CD4-positive, CD25-positive, alpha-beta regulatory T cell (primary cell): ENCODE results near the gene SMG6. TPM values are rescaled to one million over a fixed set of nuclear protein-coding genes. Genes with fewer than 3 reads are reported as not detected.

Experiments used
- ATAC-seq, 2 donors: fragments of 150-1000 bp; cut with Tn5 transposase; one replicate each; pipeline ENCODE4 v1.10.0; 2021; ENCODE audit warnings: low read depth in 2 of 2, moderate number of reproducible peaks in 2 of 2, moderate library complexity in 1 of 2
- DNase-seq, 3 donors: peaks; one replicate each; pipeline versions ENCODE4 v3.0.0 to v3.0.0-alpha.2; 2012 to 2022; ENCODE audit warnings: mixed read lengths in 1 of 3
- H3K27ac ChIP-seq: one replicate; pipeline ENCODE4 v1.7.0; 2013; ENCODE audit warnings: mild to moderate bottlenecking, low read length; ENCODE audit not compliant: insufficient read depth, poor library complexity, severe bottlenecking
- H3K27me3 ChIP-seq: one replicate; pipeline ENCODE4 v1.7.0; 2013; ENCODE audit warnings: low read length; ENCODE audit not compliant: control insufficient read depth, insufficient read depth
- H3K36me3 ChIP-seq: one replicate; pipeline ENCODE4 v1.7.0; 2013; ENCODE audit warnings: mild to moderate bottlenecking, low read length, moderate library complexity; ENCODE audit not compliant: control insufficient read depth, insufficient read depth
- H3K4me1 ChIP-seq: 2 replicates; pipeline ENCODE4 v1.7.0; 2013; ENCODE audit warnings: mild to moderate bottlenecking, low read length; ENCODE audit not compliant: insufficient read depth, control insufficient read depth, poor library complexity, severe bottlenecking
- H3K4me3 ChIP-seq: one replicate; pipeline ENCODE4 v1.7.0; 2013; ENCODE audit warnings: low read depth, mild to moderate bottlenecking, low read length, moderate library complexity
- H3K9me3 ChIP-seq, 2 experiments: 1 replicate in 1 of 2; 2 replicates in 1 of 2; pipeline ENCODE4 v1.7.0; 2013; ENCODE audit warnings: low read length in 2 of 2, mild to moderate bottlenecking in 1 of 2, moderate library complexity in 1 of 2; ENCODE audit not compliant: control insufficient read depth in 2 of 2
- H3K27ac Mint-ChIP-seq, 3 donors: one replicate each; pipeline ENCODE4 v1.8.0; 2020 to 2022; ENCODE audit warnings: mild to moderate bottlenecking in 3 of 3, mixed read lengths in 3 of 3, moderate library complexity in 2 of 3
- H3K27me3 Mint-ChIP-seq: one replicate; pipeline ENCODE4 v1.8.0; 2022; ENCODE audit warnings: mild to moderate bottlenecking, mixed read lengths
- H3K36me3 Mint-ChIP-seq: one replicate; pipeline ENCODE4 v1.8.0; 2020; ENCODE audit warnings: mixed read lengths
- H3K4me1 Mint-ChIP-seq, 4 donors: one replicate each; pipeline ENCODE4 v1.8.0; 2020 to 2022; ENCODE audit warnings: mixed read lengths in 4 of 4, mild to moderate bottlenecking in 1 of 4
- H3K4me3 Mint-ChIP-seq, 4 donors: one replicate each; pipeline ENCODE4 v1.8.0; 2020 to 2022; ENCODE audit warnings: mild to moderate bottlenecking in 4 of 4, mixed read lengths in 4 of 4, moderate library complexity in 3 of 4
- H3K9me3 Mint-ChIP-seq, 7 donors: one replicate each; pipeline ENCODE4 v1.8.0; 2020 to 2022; ENCODE audit warnings: mixed read lengths in 7 of 7, mild to moderate bottlenecking in 3 of 7, moderate library complexity in 2 of 7
- polyA plus RNA-seq, 4 donors: library from polyadenylated mRNA; unstranded; fragments of 300-500 nt; fragmentation: Illumina TruSeq; gene quantifications; one replicate each; pipeline ENCODE4 v1.2.3, GENCODE V29; 2021
- total RNA-seq: library from RNA; stranded (reverse); gene quantifications from one replicate; pipeline ENCODE4 v1.2.3, GENCODE V29; 2022

The SMG6 gene
- total and polyA plus RNA-seq, 5 donors from 2014 or later: 3.3 to 42.9 (median 4.9) TPM

DNA sequence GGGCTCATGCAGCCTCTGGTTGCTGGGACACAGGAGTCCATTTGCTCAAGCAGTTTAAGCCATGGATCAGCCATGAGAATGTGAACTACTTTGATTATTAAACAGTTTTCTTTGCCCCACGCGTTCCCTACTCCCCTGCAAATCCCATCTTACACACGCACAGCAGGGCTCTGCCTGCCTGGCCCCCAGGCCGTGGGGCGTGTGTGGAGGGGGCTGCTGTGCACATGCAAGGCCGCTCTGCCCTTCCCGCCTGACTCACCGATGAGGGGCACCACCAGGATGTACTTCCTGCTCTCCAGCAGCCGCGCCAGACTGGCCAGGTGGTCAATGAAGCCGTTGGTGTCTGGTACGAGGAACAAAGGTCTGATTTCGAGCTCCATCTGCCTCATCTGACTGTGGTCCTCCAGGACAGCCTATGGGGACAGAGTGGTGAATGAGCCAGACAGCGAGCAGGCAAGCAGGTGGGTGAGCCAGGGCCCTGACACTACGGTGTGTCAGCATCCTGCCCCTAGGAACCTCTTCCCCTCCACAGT is 235.0 kb downstream of the SMG6 start:
- peaks cover 62% of the 10 kb centered on the region for H3K36me3 ChIP-seq
- H3K9me3 Mint-ChIP-seq: peaks cover 0 to 1% (median 0%) of the 10 kb centered on the region in 7 donors
- H3K27ac Mint-ChIP-seq: peak overlapping the region in 1 of 3 donors; percentile 42
- no peak overlapping the region for H3K27ac ChIP-seq
- ATAC-seq (no peak), DNase-seq (no peak)
- no peaks in the 10 kb centered on the region for H3K9me3 ChIP-seq
- peaks cover 70% of the 10 kb centered on the region for H3K36me3 Mint-ChIP-seq
- H3K27me3 Mint-ChIP-seq: peaks cover 6% of the 10 kb centered on the region
- peaks cover 15% of the 10 kb centered on the region for H3K4me1 ChIP-seq
- H3K27me3 ChIP-seq: no peaks in the 10 kb centered on the region
- no peak overlapping the region for H3K4me3 ChIP-seq
- no peak overlapping the region for H3K4me3 Mint-ChIP-seq
- H3K4me1 Mint-ChIP-seq: peaks cover 0 to 23% (median 11%) of the 10 kb centered on the region in 4 donors

GRCh38 chr17:2068031-2068518 is 235.5 kb downstream of the SMG6 start:
- peaks cover 6% of the 10 kb centered on the region for H3K27me3 Mint-ChIP-seq
- H3K9me3 Mint-ChIP-seq: peaks cover 0 to 1% (median 0%) of the 10 kb centered on the region in 7 donors
- H3K4me1 ChIP-seq: peaks cover 15% of the 10 kb centered on the region
- H3K27me3 ChIP-seq: no peaks in the 10 kb centered on the region
- H3K36me3 ChIP-seq: peaks cover 67% of the 10 kb centered on the region
- peaks cover 0 to 23% (median 11%) of the 10 kb centered on the region in 4 donors for H3K4me1 Mint-ChIP-seq
- DNase-seq (no peak), ATAC-seq (no peak)
- no peak overlapping the region for H3K27ac ChIP-seq
- no peak overlapping the region for H3K4me3 ChIP-seq
- H3K27ac Mint-ChIP-seq: peak overlapping the region in 1 of 3 donors; percentile 63
- H3K4me3 Mint-ChIP-seq: no peak overlapping the region
- peaks cover 73% of the 10 kb centered on the region for H3K36me3 Mint-ChIP-seq
- no peaks in the 10 kb centered on the region for H3K9me3 ChIP-seq

- ATAC-seq: no peak
- Mint-ChIP-seq H3K9me3 (peaks cover 0 to 1% (median 0%) of the 10 kb centered on the region in 7 donors), H3K4me3 (no peak overlapping the region), H3K27me3 (peaks cover 9% of the 10 kb centered on the region), H3K36me3 (peaks cover 75% of the 10 kb centered on the region), H3K4me1 (peaks cover 0 to 23% (median 11%) of the 10 kb centered on the region in 4 donors), H3K27ac (peak overlapping the region in 1 of 3 donors; percentile 63)
- Histone ChIP-seq H3K4me3 (no peak overlapping the region), H3K27me3 (no peaks in the 10 kb centered on the region), H3K36me3 (peaks cover 68% of the 10 kb centered on the region), H3K27ac (no peak overlapping the region), H3K4me1 (peaks cover 15% of the 10 kb centered on the region), H3K9me3 (no peaks in the 10 kb centered on the region)
- DNase-seq: no peak
Observed at GRCh38 chr17:2067608-2068024, 236.0 kb downstream of the SMG6 start.

GRCh38 chr17:2067048-2067561 is 236.5 kb downstream of the SMG6 start:
- Histone ChIP-seq H3K27ac (no peak overlapping the region), H3K36me3 (peaks cover 63% of the 10 kb centered on the region), H3K27me3 (no peaks in the 10 kb centered on the region), H3K4me1 (peaks cover 15% of the 10 kb centered on the region), H3K4me3 (no peak overlapping the region), H3K9me3 (no peaks in the 10 kb centered on the region)
- DNase-seq (no peak), ATAC-seq (no peak)
- Mint-ChIP-seq H3K4me3 (no peak overlapping the region), H3K27ac (no peak overlapping the region), H3K36me3 (peaks cover 75% of the 10 kb centered on the region), H3K4me1 (peaks cover 0 to 23% (median 10%) of the 10 kb centered on the region in 4 donors), H3K27me3 (peaks cover 12% of the 10 kb centered on the region), H3K9me3 (peaks cover 0 to 1% (median 0%) of the 10 kb centered on the region in 7 donors)

DNA sequence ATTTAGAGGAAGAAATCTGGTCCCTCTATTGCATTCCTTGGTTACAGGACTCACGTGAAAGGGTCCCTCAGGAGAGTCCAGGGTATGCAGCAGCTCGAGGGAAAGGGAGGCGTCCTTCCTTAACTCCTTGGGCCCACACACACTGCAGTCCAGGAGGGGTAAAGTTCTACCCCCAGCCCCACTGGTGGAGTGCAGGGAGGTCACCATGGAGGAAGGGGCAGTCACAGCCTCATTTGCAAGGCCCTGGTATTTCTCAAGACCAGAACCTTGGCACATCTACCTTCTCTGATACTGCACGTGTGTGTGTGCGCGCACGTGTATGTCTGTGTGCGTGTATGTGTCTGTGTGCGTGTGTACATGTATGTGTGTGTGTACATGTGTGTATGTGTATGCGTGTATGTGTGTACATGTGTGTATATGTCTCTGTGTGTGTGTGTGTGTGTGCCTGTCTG is 237.6 kb downstream of the SMG6 start:
- H3K9me3 Mint-ChIP-seq: peaks cover 0 to 1% (median 0%) of the 10 kb centered on the region in 7 donors
- H3K36me3 Mint-ChIP-seq: peaks cover 74% of the 10 kb centered on the region
- peaks cover 10% of the 10 kb centered on the region for H3K27me3 Mint-ChIP-seq
- H3K4me1 Mint-ChIP-seq: peaks cover 0 to 21% (median 6%) of the 10 kb centered on the region in 4 donors
- no peak overlapping the region for H3K4me3 ChIP-seq
- no peak overlapping the region for H3K27ac ChIP-seq
- peak overlapping the region in 1 of 3 donors; percentile 57 for H3K27ac Mint-ChIP-seq
- DNase-seq (no peak), ATAC-seq (no peak)
- peaks cover 59% of the 10 kb centered on the region for H3K36me3 ChIP-seq
- no peaks in the 10 kb centered on the region for H3K9me3 ChIP-seq
- H3K27me3 ChIP-seq: no peaks in the 10 kb centered on the region
- H3K4me1 ChIP-seq: peaks cover 12% of the 10 kb centered on the region
- H3K4me3 Mint-ChIP-seq: no peak overlapping the region

- Mint-ChIP-seq H3K36me3 (peaks cover 80% of the 10 kb centered on the region), H3K9me3 (peaks cover 0 to 1% (median 0%) of the 10 kb centered on the region in 7 donors), H3K4me3 (no peak overlapping the region), H3K27me3 (peaks cover 15% of the 10 kb centered on the region), H3K27ac (no peak overlapping the region), H3K4me1 (peaks cover 0 to 15% (median 4%) of the 10 kb centered on the region in 4 donors)
- ATAC-seq: peak; percentile 48 to 56
- no peak overlapping the region for H3K4me3 ChIP-seq
- peaks cover 61% of the 10 kb centered on the region for H3K36me3 ChIP-seq
- H3K27ac ChIP-seq: no peak overlapping the region
- H3K4me1 ChIP-seq: peaks cover 5% of the 10 kb centered on the region
- no peaks in the 10 kb centered on the region for H3K27me3 ChIP-seq
- no peaks in the 10 kb centered on the region for H3K9me3 ChIP-seq
- peak in 2 of 3 donors; percentile 22 to 57 for DNase-seq
Observed at GRCh38 chr17:2064980-2065785, 238.4 kb downstream of the SMG6 start.

DNA sequence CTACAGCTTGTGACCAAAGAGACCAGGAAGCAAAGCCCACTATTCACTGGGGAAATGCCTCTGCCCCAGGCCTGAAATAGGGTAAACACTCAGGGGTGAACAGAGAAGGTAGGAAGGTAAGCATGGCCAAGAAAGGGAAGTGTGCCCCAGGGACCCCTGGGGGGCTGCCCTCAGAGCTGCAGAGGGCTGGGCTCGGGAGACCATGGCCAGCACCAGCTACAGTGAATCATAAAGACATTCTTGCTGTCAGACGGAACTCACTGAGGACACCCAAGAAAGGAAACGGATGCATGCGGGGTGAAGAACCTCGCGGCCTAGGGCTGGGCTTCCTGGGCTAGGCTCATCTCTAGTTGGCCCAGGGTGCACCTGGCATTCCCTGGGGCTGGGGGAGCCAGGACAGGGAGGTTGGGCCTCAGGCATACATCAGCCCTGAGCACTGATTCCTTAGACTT is 239.0 kb downstream of the SMG6 start:
- Mint-ChIP-seq H3K4me1 (peaks cover 0 to 11% (median 3%) of the 10 kb centered on the region in 4 donors), H3K4me3 (peak overlapping the region in 1 of 4 donors; percentile 41), H3K36me3 (peaks cover 74% of the 10 kb centered on the region), H3K27me3 (peaks cover 20% of the 10 kb centered on the region), H3K27ac (peak overlapping the region in 1 of 3 donors; percentile 52), H3K9me3 (peaks cover 0 to 1% (median 0%) of the 10 kb centered on the region in 7 donors)
- ATAC-seq (no peak), DNase-seq (no peak)
- Histone ChIP-seq H3K36me3 (peaks cover 61% of the 10 kb centered on the region), H3K9me3 (no peaks in the 10 kb centered on the region), H3K27me3 (no peaks in the 10 kb centered on the region), H3K4me1 (no peaks in the 10 kb centered on the region), H3K27ac (no peak overlapping the region), H3K4me3 (no peak overlapping the region)
